CD4-positive, alpha-beta T cell treated with Interleukin-15 for 4 hours (primary cell): ENCODE data around the gene JMJD7.

ENCODE experiments used
- DNase-seq: peaks from one replicate; pipeline ENCODE4 v3.0.0-alpha.2; 2020; ENCODE audit warnings: low spot score

Gene JMJD7

DNA sequence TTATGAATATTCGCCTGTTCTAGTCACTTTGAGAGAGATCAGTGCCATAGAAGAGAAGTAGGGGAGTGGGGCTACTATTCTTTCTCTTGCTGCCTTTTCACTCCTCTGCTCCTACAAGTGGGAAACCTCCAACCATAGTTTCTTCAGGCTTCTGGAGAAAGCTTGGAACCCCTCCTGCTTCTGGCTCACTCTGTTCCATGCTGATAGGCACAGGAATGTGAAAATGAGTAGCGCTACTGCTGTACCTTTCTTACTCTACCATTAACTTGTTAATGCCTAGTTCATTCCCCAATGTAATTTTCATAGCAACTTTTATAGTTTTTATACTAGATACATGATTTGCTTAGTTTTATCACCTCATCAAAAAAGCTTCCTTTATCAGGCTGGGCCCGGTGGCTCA lies 26.7 kb upstream of the JMJD7 start:
- no peak for DNase-seq

DNA sequence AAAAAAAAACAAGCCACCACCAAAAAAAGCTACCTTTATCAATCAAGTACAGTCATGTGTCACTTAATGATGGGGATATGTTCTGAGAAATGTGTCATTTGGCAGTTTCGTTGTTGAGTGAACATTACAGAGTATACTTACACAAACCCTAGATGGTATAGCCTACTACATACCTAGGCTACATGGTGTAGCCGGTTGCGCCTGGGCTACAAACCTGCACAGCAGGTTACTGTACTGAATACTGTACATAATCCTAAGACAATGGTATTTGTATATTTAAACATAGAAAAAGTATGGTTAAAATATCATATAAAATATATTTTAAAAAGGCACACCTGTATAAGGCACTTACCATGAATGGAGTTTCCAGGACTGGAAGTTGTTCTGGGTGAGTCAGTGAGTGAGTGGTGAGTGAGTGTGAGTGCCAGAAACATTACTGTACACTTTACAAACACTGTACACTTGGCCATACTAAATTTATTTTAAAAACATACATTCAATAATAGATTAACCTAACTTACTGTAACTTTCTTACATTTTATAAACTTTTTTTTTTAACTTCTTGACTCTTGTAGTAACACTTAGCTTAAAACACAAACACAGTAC lies 25.9 kb upstream of the JMJD7 start:
- DNase-seq = no peak

DNA sequence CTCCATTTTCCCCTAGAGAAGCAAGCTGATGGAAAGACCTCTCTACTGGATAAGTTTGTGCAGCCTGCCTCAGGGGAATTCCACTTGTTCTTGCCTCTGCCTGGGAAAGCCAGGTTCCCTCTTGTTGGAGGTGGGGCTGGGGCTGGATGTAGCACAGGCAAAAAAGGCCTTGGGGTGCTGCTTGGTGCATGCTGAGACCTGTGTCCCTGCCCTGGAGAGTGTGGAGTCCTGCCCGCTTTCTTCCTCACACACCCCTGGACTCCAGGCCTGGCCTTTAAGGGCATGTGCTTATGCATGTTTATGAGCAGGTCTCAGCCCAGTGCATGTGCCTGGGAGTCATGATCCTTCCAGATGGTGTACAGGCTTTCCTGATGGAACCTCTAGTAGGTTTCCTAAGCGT lies 23.5 kb upstream of the JMJD7 start:
- DNase-seq = no peak

DNA sequence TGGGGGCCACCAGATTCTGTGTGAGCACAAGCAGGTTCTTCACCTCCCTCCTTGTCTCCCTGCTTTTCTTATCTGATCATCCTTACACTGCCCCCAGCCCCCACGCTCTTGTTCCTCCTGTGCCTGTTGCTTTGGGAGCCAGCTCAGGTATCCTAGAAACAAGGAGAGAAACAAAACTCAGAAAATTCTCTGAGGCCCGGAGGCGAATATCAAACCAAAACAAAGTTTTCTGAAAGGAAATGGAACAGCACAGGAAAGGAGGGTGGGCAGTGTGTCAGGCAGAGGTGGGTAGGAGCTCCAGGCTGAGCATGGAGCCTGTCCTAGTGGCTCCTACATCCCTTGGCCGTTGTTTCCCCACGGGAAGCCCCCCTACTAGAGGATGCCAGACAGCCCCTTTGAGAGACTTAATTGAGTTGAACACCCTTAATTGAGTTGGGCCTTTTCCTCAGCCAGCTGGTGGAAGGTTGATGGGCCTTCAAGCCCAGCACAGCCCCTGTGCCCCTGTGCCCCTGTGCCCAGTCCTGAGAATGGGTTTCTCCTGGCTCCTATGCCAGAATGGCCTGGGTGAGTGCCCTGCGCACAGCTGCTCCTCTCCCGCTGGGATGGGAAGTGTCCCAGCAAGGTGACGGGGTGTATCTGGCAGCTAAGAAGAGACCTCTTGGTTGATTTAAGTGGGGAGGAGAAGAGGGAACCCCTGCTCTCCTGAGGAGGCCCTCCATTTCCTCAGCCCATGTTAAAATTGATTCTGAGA lies 22.8 kb upstream of the JMJD7 start:
- no peak for DNase-seq

DNA sequence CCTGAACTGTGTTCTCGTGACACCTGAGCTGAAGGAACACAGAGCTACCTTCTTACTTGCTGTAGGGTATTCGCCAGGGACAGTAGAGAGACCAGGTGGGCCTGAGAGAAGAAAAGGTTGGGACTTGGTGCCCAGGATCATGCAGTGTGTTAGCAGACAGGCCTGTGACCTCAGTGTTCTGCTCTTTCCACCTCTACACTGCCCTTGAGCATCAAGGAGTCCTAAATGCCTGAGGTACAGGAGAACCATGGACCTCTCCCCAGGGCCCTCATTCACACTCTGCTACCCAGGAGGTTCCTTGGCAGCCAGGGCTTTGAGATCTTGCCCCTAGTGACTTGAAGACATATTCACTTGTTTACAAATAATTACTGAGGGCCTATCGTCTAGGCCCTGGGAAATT lies 22.2 kb upstream of the JMJD7 start:
- no peak for DNase-seq

DNA sequence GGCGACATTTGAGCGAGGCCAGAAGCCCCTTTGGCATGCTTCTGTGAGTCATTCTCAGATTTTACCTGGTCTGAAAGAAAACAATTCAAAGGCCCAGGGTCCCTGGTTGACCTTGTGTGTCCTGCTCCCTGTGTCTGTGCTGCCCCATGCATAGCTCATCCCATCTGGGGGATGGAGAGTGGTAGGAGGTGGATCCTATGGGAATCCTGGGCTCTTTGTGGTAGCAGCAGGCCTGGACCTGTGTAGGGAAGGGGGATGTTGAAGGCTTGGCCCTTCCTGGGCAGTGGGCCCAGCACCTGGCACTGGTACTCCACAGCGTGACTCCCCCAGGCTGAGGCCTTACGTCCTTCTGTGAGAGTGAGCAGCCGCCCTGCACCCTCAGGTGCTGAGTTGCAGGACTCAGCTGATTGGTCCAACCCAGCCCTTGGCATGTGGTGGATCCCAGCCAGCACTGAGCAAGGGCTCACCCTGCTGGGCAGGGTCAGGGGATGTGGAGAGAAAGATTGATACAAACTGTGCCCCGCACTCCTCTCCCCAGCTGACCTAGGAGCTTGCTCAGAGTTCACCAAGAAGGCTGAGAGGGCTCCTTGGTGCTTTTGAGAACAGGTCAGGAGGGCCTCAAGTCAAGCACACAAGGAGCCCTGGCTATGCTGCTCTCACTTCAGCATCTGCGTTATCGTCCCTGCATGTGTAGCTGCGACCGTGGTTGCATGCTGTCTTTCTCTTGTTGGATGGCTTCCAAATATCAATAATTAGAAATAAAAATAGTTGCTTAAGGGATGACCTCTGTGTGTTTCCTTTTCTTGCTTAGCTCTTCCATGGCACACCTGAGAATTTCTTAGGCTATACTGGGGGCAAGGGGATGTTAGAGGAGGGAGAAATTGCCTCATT lies 21.4 kb upstream of the JMJD7 start:
- DNase-seq = no peak

DNA sequence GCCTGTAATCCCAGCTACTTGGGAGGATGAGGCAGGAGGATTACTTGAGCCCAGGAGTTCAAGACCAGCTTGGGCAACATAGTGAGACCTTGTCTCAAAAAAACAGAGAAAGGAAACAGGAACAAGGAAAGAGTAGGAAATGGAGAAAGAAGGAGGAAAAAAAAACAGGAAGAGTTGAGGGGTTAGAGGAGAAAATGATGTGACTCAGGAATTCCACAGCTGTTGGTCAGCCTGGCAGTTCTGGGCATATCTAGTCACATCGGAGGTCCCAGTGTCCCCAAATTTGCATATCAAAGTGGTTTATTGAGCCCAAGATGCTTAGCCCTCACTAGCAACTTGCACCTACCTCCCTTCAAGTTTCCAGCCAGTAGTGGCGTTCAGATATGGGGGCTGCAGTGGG lies 18.8 kb upstream of the JMJD7 start:
- DNase-seq = no peak

DNA sequence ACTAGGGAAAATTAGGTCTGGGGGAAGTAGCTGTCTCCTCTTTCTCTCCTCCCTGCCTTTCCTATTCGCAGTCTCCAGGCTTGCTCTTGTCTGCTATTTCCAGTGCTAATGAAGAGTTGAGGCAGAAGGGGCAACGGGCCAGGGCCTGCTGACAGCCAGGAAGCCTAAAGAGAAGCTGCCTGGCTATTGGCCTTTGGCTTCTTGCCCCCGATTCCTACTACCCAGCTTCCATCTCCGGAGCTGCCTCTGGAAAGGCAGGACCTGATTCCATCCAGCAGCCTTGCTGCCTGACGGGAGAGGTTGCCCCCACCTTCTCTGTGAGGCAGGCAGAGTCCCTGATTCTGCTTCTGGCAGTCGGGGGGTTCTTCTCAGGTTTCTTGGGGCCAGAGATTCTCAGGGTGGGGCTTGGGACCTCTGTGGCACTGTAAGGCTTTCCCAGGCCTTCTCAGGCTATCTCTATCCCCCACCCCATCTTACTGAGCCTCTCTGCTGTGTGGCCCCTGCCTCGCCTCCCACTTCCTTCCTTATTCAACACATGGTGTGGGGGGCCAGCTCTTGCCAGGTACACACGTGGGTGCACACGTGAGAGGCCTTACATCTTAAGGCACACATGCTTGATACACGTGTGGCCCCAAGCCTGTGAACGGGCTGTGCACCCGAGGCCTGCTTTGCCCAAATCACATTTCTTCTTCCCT lies 18.2 kb upstream of the JMJD7 start:
- DNase-seq = no peak

DNA sequence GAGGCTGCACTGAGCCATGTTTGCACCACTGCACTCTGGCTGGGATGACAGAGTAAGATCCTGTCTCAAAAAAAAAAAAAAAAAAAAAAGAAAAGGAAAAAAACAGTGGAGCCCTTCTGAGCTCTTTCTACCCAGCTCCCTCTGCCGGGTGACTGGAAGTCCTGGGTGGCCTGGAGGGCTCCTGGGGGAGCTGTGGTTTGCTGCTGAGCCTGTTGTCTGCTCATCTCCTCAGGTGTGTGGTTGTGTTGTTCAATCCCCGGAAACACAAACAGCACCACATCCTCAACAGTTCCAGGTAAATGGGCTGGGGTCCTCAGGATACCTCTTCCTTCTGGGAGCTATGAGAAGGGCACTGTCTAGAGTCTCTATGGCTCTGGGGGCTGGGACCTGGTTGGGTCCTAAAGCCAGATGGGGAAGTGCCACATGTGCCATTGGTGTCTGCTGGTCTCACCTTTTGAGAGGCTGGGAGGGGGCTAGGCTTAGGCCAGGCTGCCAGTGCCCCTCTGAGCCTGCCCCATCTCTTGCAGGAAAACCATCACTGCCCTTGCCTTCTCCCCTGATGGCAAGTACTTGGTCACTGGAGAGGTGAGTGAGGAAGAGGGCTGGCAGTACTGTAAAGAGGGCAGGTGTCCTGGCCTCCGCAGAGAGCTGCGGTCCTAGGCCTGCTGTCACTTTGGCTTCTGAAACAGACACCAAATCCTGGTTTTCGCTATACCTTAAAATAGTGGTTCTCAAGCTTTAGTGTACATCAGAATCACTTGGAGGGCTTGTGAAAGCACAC lies 17.1 kb upstream of the JMJD7 start:
- DNase-seq = no peak

DNA sequence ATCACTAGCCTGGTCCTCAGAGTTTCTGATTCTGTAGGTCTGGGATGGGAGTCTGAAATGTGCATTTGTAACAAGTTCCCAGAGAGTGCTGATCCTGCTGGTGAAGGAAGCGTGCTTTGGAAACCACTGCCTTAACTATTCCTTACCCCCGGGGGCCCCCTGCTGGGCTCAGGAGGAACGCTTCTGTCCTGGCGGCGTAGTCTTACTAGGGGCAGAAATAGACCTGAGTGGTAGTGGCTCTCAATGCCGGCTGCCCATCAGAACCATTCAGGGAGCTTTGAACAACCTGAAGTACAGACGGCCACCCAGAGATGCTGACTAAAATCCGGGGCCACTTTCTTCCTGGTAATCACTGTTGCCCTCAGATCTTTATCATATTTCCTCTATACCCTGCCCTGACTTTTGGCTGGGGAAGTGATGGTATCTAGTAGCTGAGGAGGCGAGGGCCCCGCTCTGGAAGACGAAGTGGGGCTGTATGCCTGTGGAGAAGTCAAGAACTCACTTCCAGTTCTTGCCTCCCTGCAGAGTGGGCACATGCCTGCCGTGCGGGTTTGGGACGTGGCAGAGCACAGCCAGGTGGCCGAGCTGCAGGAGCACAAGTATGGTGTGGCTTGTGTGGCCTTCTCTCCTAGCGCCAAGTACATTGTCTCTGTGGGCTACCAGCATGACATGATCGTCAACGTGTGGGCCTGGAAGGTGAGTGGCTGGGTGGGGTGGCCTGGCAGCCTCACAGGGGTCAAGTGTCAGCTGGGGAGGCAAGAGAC lies 16.3 kb upstream of the JMJD7 start:
- DNase-seq = peak; percentile 79

DNA sequence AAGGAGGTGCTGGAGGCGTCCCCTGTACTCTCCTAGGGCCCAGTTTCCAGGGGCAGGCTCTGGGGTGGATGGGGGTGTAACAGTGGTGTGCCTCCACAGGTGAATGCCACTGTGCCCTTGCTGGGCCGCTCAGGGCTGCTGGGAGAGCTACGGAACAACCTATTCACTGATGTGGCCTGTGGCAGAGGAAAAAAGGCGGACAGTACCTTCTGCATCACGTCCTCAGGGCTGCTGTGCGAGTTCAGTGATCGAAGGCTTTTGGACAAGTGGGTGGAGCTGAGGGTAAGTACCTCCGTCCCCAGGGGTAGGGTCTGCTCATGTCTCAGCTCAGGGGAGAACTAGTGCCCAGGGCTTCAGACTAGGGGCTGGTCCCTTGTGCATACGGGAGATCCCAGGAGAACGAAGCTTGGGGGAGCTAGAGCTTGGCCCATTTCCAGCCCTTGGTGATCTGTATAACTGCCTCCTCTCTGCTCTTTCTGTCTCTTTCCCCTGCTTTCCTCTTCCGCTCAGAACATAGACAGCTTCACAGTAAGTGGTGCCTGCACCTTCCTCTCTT lies 15.0 kb upstream of the JMJD7 start:
- no peak for DNase-seq

DNA sequence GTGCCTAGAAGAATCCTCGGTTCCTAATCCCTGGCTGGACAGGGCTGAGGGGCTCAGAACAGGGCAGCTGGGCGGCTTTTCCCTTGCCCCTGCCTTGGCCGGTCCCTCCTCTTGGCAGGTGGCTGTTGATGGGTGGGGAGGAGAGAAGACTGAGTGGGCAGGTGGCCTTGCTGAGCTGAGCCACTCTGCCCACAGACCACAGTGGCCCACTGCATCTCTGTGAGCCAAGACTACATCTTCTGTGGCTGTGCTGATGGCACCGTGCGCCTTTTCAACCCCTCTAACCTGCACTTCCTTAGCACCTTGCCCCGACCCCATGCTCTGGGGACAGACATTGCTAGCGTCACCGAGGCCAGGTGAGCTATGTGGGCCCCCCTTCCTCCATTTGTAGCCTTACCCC lies 14.5 kb upstream of the JMJD7 start:
- DNase-seq = no peak

DNA sequence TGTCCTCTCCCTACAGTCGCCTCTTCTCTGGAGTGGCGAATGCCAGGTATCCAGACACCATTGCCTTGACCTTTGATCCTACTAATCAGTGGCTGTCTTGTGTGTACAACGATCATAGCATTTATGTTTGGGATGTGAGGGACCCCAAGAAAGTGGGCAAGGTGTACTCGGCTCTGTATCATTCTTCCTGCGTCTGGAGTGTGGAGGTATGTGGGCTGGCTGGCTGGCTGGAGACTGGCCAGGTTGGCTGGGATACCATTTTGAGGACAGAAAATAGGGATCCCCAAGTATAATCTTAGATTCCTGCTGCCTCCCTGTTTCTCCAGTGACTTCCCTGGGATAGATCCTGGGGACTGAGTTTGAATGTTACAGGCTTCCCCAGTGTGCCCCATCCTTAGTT lies 13.4 kb upstream of the JMJD7 start:
- DNase-seq = no peak

DNA sequence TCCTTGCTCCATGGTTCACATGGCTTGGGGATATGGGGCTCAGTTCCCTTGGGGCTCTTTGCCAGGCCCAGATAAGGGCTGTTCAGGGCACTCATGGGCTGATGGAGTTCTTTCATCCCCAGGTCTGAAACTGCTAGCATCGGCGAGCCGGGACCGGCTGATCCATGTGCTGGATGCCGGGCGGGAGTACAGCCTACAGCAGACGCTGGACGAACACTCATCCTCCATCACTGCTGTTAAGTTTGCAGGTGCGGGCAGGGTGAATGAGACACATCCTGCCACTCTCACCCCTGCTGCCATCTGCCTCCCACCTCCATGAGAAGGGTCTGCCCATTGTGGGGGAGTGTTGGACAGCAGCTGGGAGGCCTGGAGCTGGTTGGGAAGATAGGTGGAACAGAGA lies 11.1 kb upstream of the JMJD7 start:
- no peak for DNase-seq

DNA sequence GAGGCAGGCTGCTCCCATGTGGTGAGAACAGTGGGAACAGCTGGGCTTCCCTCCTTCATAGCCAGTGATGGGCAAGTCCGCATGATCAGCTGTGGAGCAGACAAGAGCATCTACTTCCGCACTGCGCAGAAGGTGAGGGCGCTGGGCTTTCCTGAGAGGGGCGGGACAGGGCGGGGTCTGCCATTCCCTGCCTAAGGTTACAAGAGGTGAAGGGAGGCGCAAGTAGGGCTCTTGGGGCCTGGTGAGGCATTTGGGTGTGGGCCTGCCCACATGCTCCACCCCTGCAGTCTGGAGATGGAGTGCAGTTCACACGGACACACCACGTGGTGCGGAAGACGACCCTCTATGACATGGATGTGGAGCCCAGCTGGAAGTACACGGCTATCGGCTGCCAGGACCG lies 10.6 kb upstream of the JMJD7 start:
- no peak for DNase-seq

DNA sequence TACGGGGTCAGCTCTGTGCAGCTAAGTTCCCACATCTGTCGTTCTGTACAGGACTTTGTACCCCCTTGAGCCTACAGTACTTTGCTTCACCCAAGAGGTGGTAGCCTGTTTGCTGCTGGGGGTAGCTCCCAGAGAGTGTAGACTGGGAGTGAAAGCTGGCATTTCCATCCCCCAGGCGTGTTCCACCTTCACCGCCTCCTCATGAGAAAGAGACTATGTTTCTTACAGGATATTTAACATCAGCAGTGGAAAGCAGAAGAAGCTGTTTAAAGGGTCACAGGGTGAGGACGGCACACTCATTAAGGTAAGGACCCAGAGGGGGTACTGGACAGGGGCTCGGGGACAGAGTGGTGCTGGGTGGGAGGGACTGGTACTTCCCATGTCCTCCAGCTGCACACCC lies 10.1 kb upstream of the JMJD7 start:
- DNase-seq = no peak

DNA sequence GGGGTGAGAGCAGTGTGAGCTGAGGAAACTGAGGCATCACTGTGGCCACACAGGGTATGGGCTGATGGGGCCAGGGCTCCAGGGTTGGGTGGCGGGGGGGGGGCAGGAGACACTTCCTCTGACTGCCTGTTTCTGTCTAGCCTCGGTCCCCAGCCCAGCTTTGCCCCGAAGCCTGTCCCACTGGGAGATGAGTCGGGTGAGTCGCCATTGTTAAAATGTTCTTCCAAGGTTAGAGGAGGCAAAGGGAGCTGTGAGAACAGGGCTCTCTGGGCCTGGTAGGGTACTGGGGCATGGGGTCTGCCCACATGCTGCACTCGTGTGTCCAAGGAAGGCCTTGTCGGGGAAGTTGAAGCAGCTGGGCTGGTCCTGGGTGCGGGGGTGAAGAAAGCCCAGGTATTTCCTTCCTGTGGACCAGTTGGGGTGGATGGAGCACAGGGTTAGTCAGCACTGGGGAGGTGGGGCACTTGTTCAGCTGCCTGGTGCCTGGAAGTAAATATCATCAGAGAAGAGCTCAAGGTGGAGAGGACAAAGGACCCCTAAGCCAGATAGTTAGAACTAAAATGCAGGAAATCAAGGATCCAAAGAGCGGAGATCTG lies 8.3 kb upstream of the JMJD7 start:
- no peak for DNase-seq

DNA sequence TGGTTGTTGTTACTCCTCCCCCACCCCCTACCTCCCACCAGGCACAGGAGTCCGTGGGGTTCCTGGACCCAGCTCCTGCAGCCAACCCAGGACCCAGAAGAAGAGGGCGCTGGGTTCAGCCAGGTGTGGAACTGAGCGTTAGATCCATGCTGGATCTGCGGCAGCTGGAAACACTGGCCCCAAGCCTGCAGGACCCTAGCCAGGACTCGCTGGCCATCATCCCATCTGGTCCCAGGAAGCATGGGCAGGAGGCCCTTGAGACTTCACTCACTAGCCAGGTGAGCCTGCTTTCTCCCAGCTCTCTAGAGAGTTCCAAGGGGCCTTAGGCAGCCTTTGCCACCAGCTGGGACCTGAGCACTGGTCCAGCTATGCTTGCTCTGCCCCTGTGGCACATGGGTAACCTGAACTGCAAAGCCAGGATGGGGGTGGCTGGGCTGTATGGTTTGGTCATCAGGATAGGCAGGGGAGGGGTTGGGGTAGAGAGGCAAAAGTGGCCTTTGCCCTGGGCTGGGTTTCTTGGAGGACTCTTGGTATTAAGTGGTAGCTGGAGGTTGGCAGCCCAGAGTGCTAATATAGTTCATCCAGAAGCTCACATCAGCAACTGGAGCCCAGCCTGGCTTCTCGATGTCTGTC lies 7.0 kb upstream of the JMJD7 start:
- DNase-seq = no peak

DNA sequence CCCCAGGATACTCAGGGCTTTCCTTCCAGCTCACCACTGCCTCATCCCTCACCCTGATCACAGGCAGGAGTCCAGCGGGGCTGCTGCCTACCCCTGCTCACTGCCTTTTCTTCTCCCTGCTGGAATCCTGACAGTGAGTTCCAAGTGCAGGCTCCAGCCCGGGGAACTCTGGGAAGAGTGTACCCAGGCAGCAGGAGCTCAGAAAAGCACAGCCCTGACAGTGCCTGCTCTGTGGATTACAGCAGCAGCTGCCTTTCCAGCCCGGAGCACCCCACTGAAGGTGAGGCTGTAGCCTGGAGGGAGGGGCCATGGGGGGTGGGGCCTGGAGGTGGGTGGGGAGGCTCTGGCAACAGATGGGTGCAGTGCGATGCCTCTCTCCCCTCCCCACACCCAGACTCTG lies 6.1 kb upstream of the JMJD7 start:
- no peak for DNase-seq

DNA sequence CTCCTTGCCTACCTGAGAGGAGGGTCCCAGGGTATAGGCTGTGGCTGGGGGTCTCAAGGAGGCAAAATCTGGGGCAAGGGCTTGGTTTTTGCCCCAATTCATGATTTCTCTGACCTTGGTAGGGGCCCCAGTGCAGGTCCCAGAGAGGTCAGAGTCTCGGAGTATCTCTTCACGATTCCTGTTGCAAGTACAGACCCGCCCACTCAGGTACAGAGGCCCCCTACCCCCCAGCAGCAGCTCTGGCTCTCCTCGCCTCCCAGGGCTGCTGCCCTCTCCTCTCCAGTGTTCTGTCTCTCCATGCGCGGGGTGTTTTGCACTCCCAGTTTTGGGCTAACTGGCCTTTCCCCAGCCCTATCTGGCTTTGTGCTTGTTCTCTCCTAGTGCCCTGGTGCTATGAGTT lies 5.4 kb upstream of the JMJD7 start:
- DNase-seq = no peak
